Measurements from ENCODE around the gene PIGP.

- TF ChIP-seq POLR2A (IDR thresholded peaks at IDR 0.05): no peak
- TF ChIP-seq CTCF (IDR thresholded peaks at IDR 0.05 in 8 of 11, conservative IDR thresholded peaks at IDR 0.05 in 3 of 11): no peak
These were observed 33.3 kb downstream of the PIGP start for GRCh38 chr21:37039411-37040075.

Measured in spleen (tissue), 7 donors.